WTC11 (cell line): Measurements from ENCODE around the gene PDE6H.

Experiments used
- CTCF ChIP-seq: fragments of 200-600 bp; IDR thresholded peaks from 2 replicates; pipeline ENCODE4 v1.8.0; 2022; ENCODE audit warnings: antibody characterized with exemption
- ETV6 ChIP-seq: sonication (generic); formaldehyde crosslinking; IDR thresholded peaks from 2 replicates; pipeline ENCODE4 v1.8.1; 2022; ENCODE audit warnings: mild to moderate bottlenecking, missing genetic modification reagents
- FOXJ3 ChIP-seq: sonication (generic); formaldehyde crosslinking; IDR thresholded peaks from 2 replicates; pipeline ENCODE4 v1.9.0; 2021; ENCODE audit warnings: missing genetic modification reagents, mild to moderate bottlenecking, borderline replicate concordance
- IRF2 ChIP-seq: sonication (generic); formaldehyde crosslinking; IDR thresholded peaks from 2 replicates; pipeline ENCODE4 v1.8.0; 2022; ENCODE audit warnings: low read depth, missing genetic modification reagents, borderline replicate concordance
- JUN ChIP-seq: sonication (generic); formaldehyde crosslinking; IDR thresholded peaks from 2 replicates; pipeline ENCODE4 v1.8.0; 2023; ENCODE audit warnings: mild to moderate bottlenecking, missing genetic modification reagents
- KAT7 ChIP-seq: sonication (generic); formaldehyde crosslinking; IDR thresholded peaks from 2 replicates; pipeline ENCODE4 v1.8.1; 2023; ENCODE audit warnings: missing genetic modification reagents, mild to moderate bottlenecking, borderline replicate concordance
- SP1 ChIP-seq: sonication (generic); formaldehyde crosslinking; conservative IDR thresholded peaks from 2 replicates; pipeline ENCODE4 v1.8.1; 2022; ENCODE audit warnings: missing genetic modification reagents
- ZNF317 ChIP-seq: sonication (generic); formaldehyde crosslinking; IDR thresholded peaks from 2 replicates; pipeline ENCODE4 v1.8.1; 2023; ENCODE audit warnings: low read depth, mild to moderate bottlenecking, moderate library complexity, missing genetic modification reagents, borderline replicate concordance
- TF ChIP-seq, protein P1 (sequence below): sonication (generic); formaldehyde crosslinking; conservative IDR thresholded peaks from 2 replicates; pipeline ENCODE4 v1.8.1; 2022; ENCODE audit warnings: mild to moderate bottlenecking, missing genetic modification reagents

DNA sequence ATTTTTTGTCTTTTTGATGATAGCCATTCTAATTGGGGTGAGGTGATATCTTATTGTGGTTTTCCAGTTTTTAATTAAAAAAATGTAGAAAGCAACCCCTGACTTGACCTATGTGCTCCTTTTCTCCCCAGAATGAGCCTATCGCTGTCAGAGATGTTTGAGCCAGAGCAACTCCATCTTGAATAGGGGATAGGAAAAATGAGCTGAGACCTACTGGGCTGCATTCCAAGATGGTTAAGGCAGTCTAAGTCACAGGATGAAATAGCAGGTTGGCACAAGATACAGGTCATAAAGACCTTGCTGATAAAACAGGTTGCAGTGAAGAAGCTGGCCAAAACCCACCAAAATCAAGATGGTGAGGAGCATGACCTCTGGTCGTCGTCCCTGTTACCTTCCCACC lies 48.3 kb upstream of the PDE6H start:
- TF ChIP-seq JUN = no peak
- no peak for TF ChIP-seq FOXJ3
- TF ChIP-seq IRF2 (CRISPR knock-in tag) = no peak
- TF ChIP-seq CTCF = no peak
- TF ChIP-seq SP1 (CRISPR knock-in tag) = no peak
- TF ChIP-seq, protein P1, sequence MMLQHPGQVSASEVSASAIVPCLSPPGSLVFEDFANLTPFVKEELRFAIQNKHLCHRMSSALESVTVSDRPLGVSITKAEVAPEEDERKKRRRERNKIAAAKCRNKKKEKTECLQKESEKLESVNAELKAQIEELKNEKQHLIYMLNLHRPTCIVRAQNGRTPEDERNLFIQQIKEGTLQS (CRISPR knock-in tag) = no peak
- TF ChIP-seq ETV6 (CRISPR knock-in tag) = no peak
- TF ChIP-seq ZNF317 = no peak
- no peak for TF ChIP-seq KAT7 (CRISPR knock-in tag)
